GM12891 (cell line): ENCODE results near the gene CNIH2.

Experiments used
- PAX5 ChIP-seq: IDR thresholded peaks from 2 replicates; pipeline ENCODE4 v1.6.1; 2011; ENCODE audit warnings: low read length, moderate library complexity, mild to moderate bottlenecking; ENCODE audit not compliant: insufficient read depth, severe bottlenecking
- POLR2A ChIP-seq: IDR thresholded peaks from 2 replicates; pipeline ENCODE4 v1.6.1; 2011; ENCODE audit warnings: low read depth, low read length, control low read depth
- POLR2AphosphoS5 ChIP-seq: IDR thresholded peaks from 2 replicates; pipeline ENCODE4 v1.6.1; 2011; ENCODE audit warnings: low read depth, low read length, control low read depth
- POU2F2 ChIP-seq: IDR thresholded peaks from 2 replicates; pipeline ENCODE4 v1.6.1; 2011; ENCODE audit warnings: low read depth, mild to moderate bottlenecking, control low read depth, low read length, moderate library complexity
- TAF1 ChIP-seq: IDR thresholded peaks from 2 replicates; pipeline ENCODE4 v1.6.1; 2011; ENCODE audit warnings: low read depth, low read length, control low read depth

- TF ChIP-seq POLR2A (no peak), TAF1 (no peak), POLR2AphosphoS5 (no peak), PAX5 (no peak), POU2F2 (no peak)
Observed at GRCh38 chr11:66302656-66303055, 24.7 kb downstream of the CNIH2 start.
